ENCODE data around the gene CNTN2.

DNA sequence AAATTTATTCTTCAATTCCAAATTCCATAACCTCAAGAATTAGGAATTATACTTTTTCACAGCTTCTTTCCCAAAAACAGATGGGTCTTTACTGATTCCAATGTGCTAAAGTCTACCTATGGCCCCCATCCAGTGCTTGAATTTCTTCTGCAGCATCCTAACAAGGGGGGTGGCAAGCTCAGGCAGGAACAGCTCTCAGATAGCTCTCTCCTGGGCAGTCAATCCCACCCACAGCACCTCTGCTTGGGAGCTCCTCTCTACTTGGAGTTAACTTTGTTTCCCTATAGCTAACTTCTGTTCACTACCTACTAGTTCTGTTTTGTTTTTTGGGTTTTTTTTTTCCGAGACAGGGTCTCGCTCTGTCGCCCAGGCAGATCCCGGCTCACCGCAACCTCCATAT is 66.7 kb downstream of the CNTN2 start:
- TF ChIP-seq YY1 (IDR thresholded peaks at IDR 0.05; ENCODE audit: low read depth, low read length): no peak
- no peak for TF ChIP-seq POLR2AphosphoS5 (IDR thresholded peaks at IDR 0.05; ENCODE audit: low read depth, low read length)

Measured in H1 (cell line).